Thyroid gland (tissue), 4 donors: ENCODE measurements around the gene PLSCR2. TPM values are rescaled to one million over a fixed set of nuclear protein-coding genes. Genes with fewer than 3 reads are reported as not detected.
"Not testable (repeated sequence)": the region's sequence is repeated elsewhere in the genome, so short reads cannot be mapped to it uniquely, and the experiment has no call there.

Source experiments
- DNase-seq, 2 donors: peaks; one replicate each; pipeline ENCODE4 v3.0.0-alpha.2; 2019
- H3K27ac ChIP-seq, 3 donors: fragments of 200-600 bp; sonication (generic); 1 replicate in 2 of 3; 2 replicates in 1 of 3; pipeline ENCODE4 v1.5.1; 2016 to 2019; ENCODE audit warnings: mild to moderate bottlenecking in 1 of 3, moderate library complexity in 1 of 3
- H3K27me3 ChIP-seq: fragments of 200-600 bp; sonication (generic); one replicate; pipeline ENCODE4 v1.5.1; 2019
- H3K36me3 ChIP-seq, 2 donors: fragments of 200-600 bp; sonication (generic); one replicate each; pipeline ENCODE4 v1.5.1; 2016 to 2019
- H3K4me1 ChIP-seq, 2 donors: fragments of 200-600 bp; sonication (generic); one replicate each; pipeline ENCODE4 v1.5.1; 2017 to 2019
- H3K4me3 ChIP-seq, 3 donors: fragments of 200-600 bp; sonication (generic); replicated peaks in 1 of 3; 1 replicate in 2 of 3; 2 replicates in 1 of 3; pipeline ENCODE4 v1.5.1; 2016; ENCODE audit warnings: mild to moderate bottlenecking in 1 of 3
- H3K9me3 ChIP-seq: fragments of 200-600 bp; sonication (generic); one replicate; pipeline ENCODE4 v1.5.1; 2017
- POLR2A ChIP-seq, 2 donors: fragments of 450-650 bp; IDR thresholded peaks; one replicate each; pipeline ENCODE4 v1.6.1; 2017; ENCODE audit warnings: antibody characterized with exemption in 2 of 2, mild to moderate bottlenecking in 2 of 2, moderate library complexity in 1 of 2
- WGBS, 2 donors: methylation state at CpG; one replicate each; pipeline ENCODE4 v1.1.5; 2017; 5-methylcytosine and 5-hydroxymethylcytosine counted together
- intact Hi-C: fragments of 100-400 bp; cut with DNase I; formaldehyde crosslinking; loops from one replicate; pipeline ENCODE4 v1.15.1; 2023
- total RNA-seq, 4 donors: library from RNA; depleted of rRNA; stranded (reverse); fragments of >200 nt; gene quantifications; one replicate each; pipeline ENCODE4 v1.2.3, GENCODE V29; 2016
- TF ChIP-seq, protein P1 (sequence below), 6 experiments: fragments of 200-600 bp in 3 of 6; fragments of 450-650 bp in 3 of 6; sonication (generic) in 3 of 6; IDR thresholded peaks; one replicate each; pipeline ENCODE4 v1.5.1; 2016 to 2019; ENCODE audit warnings: antibody characterized with exemption in 6 of 6, mild to moderate bottlenecking in 2 of 6, inconsistent platforms in 1 of 6, moderate library complexity in 1 of 6

The PLSCR2 gene
- total RNA-seq, 4 donors from 2014 or later: not detected

- intact Hi-C loops: no loop called here
- Histone ChIP-seq H3K9me3 (no peaks in the 10 kb centered on the region), H3K27ac (no peak overlapping the region), H3K4me1 (no peaks in the 10 kb centered on the region), H3K36me3 (no peaks in the 10 kb centered on the region), H3K27me3 (no peaks in the 10 kb centered on the region), H3K4me3 (no peak overlapping the region)
- TF ChIP-seq, protein P1, sequence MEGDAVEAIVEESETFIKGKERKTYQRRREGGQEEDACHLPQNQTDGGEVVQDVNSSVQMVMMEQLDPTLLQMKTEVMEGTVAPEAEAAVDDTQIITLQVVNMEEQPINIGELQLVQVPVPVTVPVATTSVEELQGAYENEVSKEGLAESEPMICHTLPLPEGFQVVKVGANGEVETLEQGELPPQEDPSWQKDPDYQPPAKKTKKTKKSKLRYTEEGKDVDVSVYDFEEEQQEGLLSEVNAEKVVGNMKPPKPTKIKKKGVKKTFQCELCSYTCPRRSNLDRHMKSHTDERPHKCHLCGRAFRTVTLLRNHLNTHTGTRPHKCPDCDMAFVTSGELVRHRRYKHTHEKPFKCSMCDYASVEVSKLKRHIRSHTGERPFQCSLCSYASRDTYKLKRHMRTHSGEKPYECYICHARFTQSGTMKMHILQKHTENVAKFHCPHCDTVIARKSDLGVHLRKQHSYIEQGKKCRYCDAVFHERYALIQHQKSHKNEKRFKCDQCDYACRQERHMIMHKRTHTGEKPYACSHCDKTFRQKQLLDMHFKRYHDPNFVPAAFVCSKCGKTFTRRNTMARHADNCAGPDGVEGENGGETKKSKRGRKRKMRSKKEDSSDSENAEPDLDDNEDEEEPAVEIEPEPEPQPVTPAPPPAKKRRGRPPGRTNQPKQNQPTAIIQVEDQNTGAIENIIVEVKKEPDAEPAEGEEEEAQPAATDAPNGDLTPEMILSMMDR (IDR thresholded peaks at IDR 0.05): no peak
- no peak for TF ChIP-seq POLR2A (IDR thresholded peaks at IDR 0.05)
- WGBS, 2 donors: 62 to 64% methylated on average over 1 of the region's 1 CpG
- no peak for DNase-seq
These were observed 20.3 kb downstream of the PLSCR2 start for GRCh38 chr3:146449076-146449475.

GRCh38 chr3:146446026-146446425 lies 23.3 kb downstream of the PLSCR2 start:
- H3K9me3 ChIP-seq: no peaks in the 10 kb centered on the region
- no peaks in the 10 kb centered on the region for H3K27me3 ChIP-seq
- TF ChIP-seq, protein P1 (IDR thresholded peaks at IDR 0.05): no peak
- TF ChIP-seq POLR2A (IDR thresholded peaks at IDR 0.05): no peak
- no peak for DNase-seq
- intact Hi-C loops: no loop called here
- no peak overlapping the region for H3K27ac ChIP-seq
- no peaks in the 10 kb centered on the region for H3K36me3 ChIP-seq
- 97 to 100% methylated on average over 1 of the region's 1 CpG for WGBS, 2 donors
- no peak overlapping the region for H3K4me3 ChIP-seq
- H3K4me1 ChIP-seq: no peaks in the 10 kb centered on the region

GRCh38 chr3:146440310-146440709 lies 29.1 kb downstream of the PLSCR2 start:
- intact Hi-C loops, H3K27ac ChIP-seq, H3K27me3 ChIP-seq, H3K4me1 ChIP-seq, H3K4me3 ChIP-seq, H3K36me3 ChIP-seq, DNase-seq, H3K9me3 ChIP-seq: not testable (repeated sequence)
- WGBS, 2 donors: 84 to 85% methylated on average over 5 of the region's 5 CpGs

- DNase-seq: no peak
- 78 to 82% methylated on average over 1 of the region's 1 CpG for WGBS, 2 donors
- H3K27ac ChIP-seq: no peak overlapping the region
- no peak overlapping the region for H3K4me3 ChIP-seq
- no peaks in the 10 kb centered on the region for H3K27me3 ChIP-seq
- H3K4me1 ChIP-seq: no peaks in the 10 kb centered on the region
- TF ChIP-seq, protein P1 (IDR thresholded peaks at IDR 0.05): no peak
- no peak for TF ChIP-seq POLR2A (IDR thresholded peaks at IDR 0.05)
- H3K9me3 ChIP-seq: no peaks in the 10 kb centered on the region
- no peaks in the 10 kb centered on the region for H3K36me3 ChIP-seq
- intact Hi-C loops: no loop called here
These were observed 37.3 kb downstream of the PLSCR2 start for GRCh38 chr3:146432066-146432465.

- intact Hi-C loops: no loop called here
- DNase-seq: no peak
- H3K27ac ChIP-seq: no peak overlapping the region
- no peaks in the 10 kb centered on the region for H3K4me1 ChIP-seq
- no peaks in the 10 kb centered on the region for H3K27me3 ChIP-seq
- no peak overlapping the region for H3K4me3 ChIP-seq
- no peak for TF ChIP-seq POLR2A (IDR thresholded peaks at IDR 0.05)
- TF ChIP-seq, protein P1 (IDR thresholded peaks at IDR 0.05): no peak
- no peaks in the 10 kb centered on the region for H3K9me3 ChIP-seq
- H3K36me3 ChIP-seq: no peaks in the 10 kb centered on the region
These were observed 38.1 kb downstream of the PLSCR2 start for GRCh38 chr3:146431240-146431639.

DNA sequence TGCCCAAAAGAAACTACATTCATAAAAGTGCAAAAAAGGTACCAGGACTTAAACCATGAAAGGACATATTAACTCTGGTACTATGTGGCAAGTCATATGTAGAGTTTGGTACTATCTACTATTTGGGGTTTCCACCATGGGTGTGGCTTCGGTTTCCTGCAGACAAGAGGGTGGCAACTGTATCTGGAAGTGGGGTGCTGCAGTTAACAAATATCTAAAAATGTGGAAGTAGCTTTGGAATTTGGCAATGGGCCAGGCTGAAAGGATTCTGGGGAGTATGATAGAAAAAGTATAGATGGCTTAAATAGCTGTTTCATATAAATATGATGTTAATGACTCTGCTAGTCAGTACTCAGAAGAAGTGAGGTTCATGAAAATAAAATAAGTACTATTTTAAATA lies 44.0 kb downstream of the PLSCR2 start:
- TF ChIP-seq, protein P1 (IDR thresholded peaks at IDR 0.05): no peak
- TF ChIP-seq POLR2A (IDR thresholded peaks at IDR 0.05): no peak
- H3K4me3 ChIP-seq: no peak overlapping the region
- H3K9me3 ChIP-seq: no peaks in the 10 kb centered on the region
- no peaks in the 10 kb centered on the region for H3K27me3 ChIP-seq
- intact Hi-C loops: no loop called here
- WGBS, 2 donors: 90 to 98% methylated on average over 1 of the region's 1 CpG
- no peak for DNase-seq
- no peaks in the 10 kb centered on the region for H3K4me1 ChIP-seq
- no peaks in the 10 kb centered on the region for H3K36me3 ChIP-seq
- H3K27ac ChIP-seq: no peak overlapping the region
